Mesendoderm (in vitro differentiated cells): ENCODE results near the gene PLAA.

ENCODE experiments used
- DNase-seq: peaks from one replicate; pipeline ENCODE4 v3.0.0; 2013
- H2AK5ac ChIP-seq: 2 replicates; pipeline ENCODE4 v1.6.1; 2013; ENCODE audit warnings: low read length, inconsistent platforms
- H2BK120ac ChIP-seq: 2 replicates; pipeline ENCODE4 v1.6.1; 2013; ENCODE audit warnings: low read depth, mild to moderate bottlenecking, low read length, moderate library complexity, mixed read lengths
- H2BK15ac ChIP-seq: replicated peaks from 2 replicates; pipeline ENCODE4 v1.6.1; 2013; ENCODE audit warnings: low read depth, mild to moderate bottlenecking, moderate library complexity
- H2BK5ac ChIP-seq: 2 replicates; pipeline ENCODE4 v1.6.1; 2013; ENCODE audit warnings: low read length, inconsistent platforms
- H3K18ac ChIP-seq: 2 replicates; pipeline ENCODE4 v1.6.1; 2013; ENCODE audit warnings: mild to moderate bottlenecking, low read length, mixed read lengths
- H3K23ac ChIP-seq: one replicate; pipeline ENCODE4 v1.6.1; 2013; ENCODE audit warnings: low read length
- H3K27ac ChIP-seq: 2 replicates; pipeline ENCODE4 v1.5.1; 2013; ENCODE audit warnings: low read depth, mild to moderate bottlenecking, inconsistent platforms, low read length, moderate library complexity
- H3K27me3 ChIP-seq: 2 replicates; pipeline ENCODE4 v1.6.1; 2013; ENCODE audit warnings: low read length, control low read depth, mild to moderate bottlenecking, inconsistent platforms; ENCODE audit not compliant: insufficient read depth, poor library complexity
- H3K36me3 ChIP-seq: 2 replicates; pipeline ENCODE4 v1.6.1; 2013; ENCODE audit warnings: low read length, inconsistent platforms; ENCODE audit not compliant: control insufficient read depth, insufficient read depth
- H3K4ac ChIP-seq: one replicate; pipeline ENCODE4 v1.6.1; 2013; ENCODE audit warnings: low read depth, mild to moderate bottlenecking, low read length, moderate library complexity
- H3K4me1 ChIP-seq: 2 replicates; pipeline ENCODE4 v1.6.1; 2013; ENCODE audit warnings: low read depth, low read length, inconsistent platforms; ENCODE audit not compliant: control insufficient read depth
- H3K4me2 ChIP-seq: 2 replicates; pipeline ENCODE4 v1.6.1; 2013; ENCODE audit warnings: low read length
- H3K4me3 ChIP-seq: 2 replicates; pipeline ENCODE4 v1.5.1; 2013; ENCODE audit warnings: mild to moderate bottlenecking, low read length
- H3K56ac ChIP-seq: one replicate; pipeline ENCODE4 v1.6.1; 2013; ENCODE audit warnings: low read length
- H3K79me1 ChIP-seq: 2 replicates; pipeline ENCODE4 v1.6.1; 2013; ENCODE audit warnings: low read length, inconsistent platforms
- H3K79me2 ChIP-seq: 2 replicates; pipeline ENCODE4 v1.6.1; 2013; ENCODE audit warnings: mild to moderate bottlenecking, low read length; ENCODE audit not compliant: control insufficient read depth, insufficient read depth
- H3K9ac ChIP-seq: 2 replicates; pipeline ENCODE4 v1.6.1; 2013; ENCODE audit warnings: low read length, inconsistent platforms
- H4K5ac ChIP-seq: one replicate; pipeline ENCODE4 v1.6.1; 2013; ENCODE audit warnings: low read length
- H4K8ac ChIP-seq: one replicate; pipeline ENCODE4 v1.6.1; 2013; ENCODE audit warnings: low read depth, mild to moderate bottlenecking, control low read depth, low read length, moderate library complexity
- WGBS: extraction: QIAGEN DNeasy Blood & Tissue Kit; methylation state at CpG from one replicate; pipeline ENCODE4 v1.1.7; 2013; ENCODE audit warnings: low lambda C conversion rate, missing lambda C conversion rate; ENCODE audit not compliant: insufficient coverage; ENCODE audit errors: extremely low coverage; 5-methylcytosine and 5-hydroxymethylcytosine counted together

Gene PLAA

GRCh38 chr9:26925609-26926008 is 21.4 kb downstream of the PLAA start:
- no peak overlapping the region for H4K5ac ChIP-seq
- no peak overlapping the region for H3K4ac ChIP-seq
- H3K27me3 ChIP-seq, result no peaks in the 10 kb centered on the region
- H3K23ac ChIP-seq, result no peak overlapping the region
- no peaks in the 10 kb centered on the region for H3K79me2 ChIP-seq
- no peak overlapping the region for H3K4me2 ChIP-seq
- no peak overlapping the region for H2BK15ac ChIP-seq
- no peak overlapping the region for H3K18ac ChIP-seq
- H4K8ac ChIP-seq, result no peak overlapping the region
- no peak overlapping the region for H3K27ac ChIP-seq
- H2AK5ac ChIP-seq, result no peak overlapping the region
- no peak overlapping the region for H2BK5ac ChIP-seq
- DNase-seq, result no peak
- H3K9ac ChIP-seq, result no peak overlapping the region
- H3K56ac ChIP-seq, result no peak overlapping the region
- no peaks in the 10 kb centered on the region for H3K36me3 ChIP-seq
- WGBS, result no CpG with 5 or more reads among the region's 4 CpGs
- peaks cover 2% of the 10 kb centered on the region for H3K79me1 ChIP-seq
- H3K4me1 ChIP-seq, result no peaks in the 10 kb centered on the region
- H3K4me3 ChIP-seq, result no peak overlapping the region
- H2BK120ac ChIP-seq, result no peak overlapping the region

- H2BK15ac ChIP-seq, result no peak overlapping the region
- H3K18ac ChIP-seq, result no peak overlapping the region
- no peaks in the 10 kb centered on the region for H3K79me1 ChIP-seq
- DNase-seq, result no peak
- H3K56ac ChIP-seq, result no peak overlapping the region
- H2BK120ac ChIP-seq, result no peak overlapping the region
- no CpG with 5 or more reads among the region's 1 CpG for WGBS
- no peak overlapping the region for H4K8ac ChIP-seq
- H3K4me3 ChIP-seq, result no peak overlapping the region
- H3K4me2 ChIP-seq, result no peak overlapping the region
- H3K23ac ChIP-seq, result no peak overlapping the region
- H3K36me3 ChIP-seq, result peaks cover 3% of the 10 kb centered on the region
- H3K4me1 ChIP-seq, result no peaks in the 10 kb centered on the region
- no peak overlapping the region for H3K9ac ChIP-seq
- H3K27me3 ChIP-seq, result no peaks in the 10 kb centered on the region
- H3K79me2 ChIP-seq, result no peaks in the 10 kb centered on the region
- H3K4ac ChIP-seq, result no peak overlapping the region
- no peak overlapping the region for H3K27ac ChIP-seq
- no peak overlapping the region for H4K5ac ChIP-seq
- no peak overlapping the region for H2AK5ac ChIP-seq
- H2BK5ac ChIP-seq, result no peak overlapping the region
Observed at GRCh38 chr9:26919698-26920097, 27.3 kb downstream of the PLAA start.

- no peak overlapping the region for H4K5ac ChIP-seq
- H3K27ac ChIP-seq, result no peak overlapping the region
- H3K27me3 ChIP-seq, result no peaks in the 10 kb centered on the region
- no CpG with 5 or more reads among the region's 2 CpGs for WGBS
- H3K9ac ChIP-seq, result no peak overlapping the region
- H3K4me3 ChIP-seq, result no peak overlapping the region
- H3K23ac ChIP-seq, result no peak overlapping the region
- no peak overlapping the region for H2BK120ac ChIP-seq
- H2BK15ac ChIP-seq, result no peak overlapping the region
- H3K79me1 ChIP-seq, result no peaks in the 10 kb centered on the region
- H4K8ac ChIP-seq, result no peak overlapping the region
- H3K56ac ChIP-seq, result no peak overlapping the region
- no peaks in the 10 kb centered on the region for H3K79me2 ChIP-seq
- H3K4me1 ChIP-seq, result no peaks in the 10 kb centered on the region
- no peak for DNase-seq
- H3K18ac ChIP-seq, result no peak overlapping the region
- H2AK5ac ChIP-seq, result no peak overlapping the region
- H3K36me3 ChIP-seq, result peaks cover 2% of the 10 kb centered on the region
- H2BK5ac ChIP-seq, result no peak overlapping the region
- no peak overlapping the region for H3K4me2 ChIP-seq
- H3K4ac ChIP-seq, result no peak overlapping the region
Observed at GRCh38 chr9:26913138-26913668, 33.8 kb downstream of the PLAA start.

- DNase-seq, result no peak
- Histone ChIP-seq H3K27me3 (no peaks in the 10 kb centered on the region), H2BK15ac (no peak overlapping the region), H4K8ac (no peak overlapping the region), H3K4me2 (no peak overlapping the region), H3K79me1 (no peaks in the 10 kb centered on the region), H3K9ac (no peak overlapping the region), H3K23ac (no peak overlapping the region), H3K27ac (no peak overlapping the region), H3K79me2 (no peaks in the 10 kb centered on the region), H3K4me3 (no peak overlapping the region), H3K36me3 (peaks cover 2% of the 10 kb centered on the region), H4K5ac (no peak overlapping the region), H3K4ac (no peak overlapping the region), H3K4me1 (no peaks in the 10 kb centered on the region), H2BK120ac (no peak overlapping the region), H3K18ac (no peak overlapping the region), H3K56ac (no peak overlapping the region), H2AK5ac (no peak overlapping the region), H2BK5ac (no peak overlapping the region)
- WGBS, result no CpG with 5 or more reads among the region's 1 CpG
Observed at GRCh38 chr9:26904671-26905070, 42.4 kb downstream of the PLAA start.

DNA sequence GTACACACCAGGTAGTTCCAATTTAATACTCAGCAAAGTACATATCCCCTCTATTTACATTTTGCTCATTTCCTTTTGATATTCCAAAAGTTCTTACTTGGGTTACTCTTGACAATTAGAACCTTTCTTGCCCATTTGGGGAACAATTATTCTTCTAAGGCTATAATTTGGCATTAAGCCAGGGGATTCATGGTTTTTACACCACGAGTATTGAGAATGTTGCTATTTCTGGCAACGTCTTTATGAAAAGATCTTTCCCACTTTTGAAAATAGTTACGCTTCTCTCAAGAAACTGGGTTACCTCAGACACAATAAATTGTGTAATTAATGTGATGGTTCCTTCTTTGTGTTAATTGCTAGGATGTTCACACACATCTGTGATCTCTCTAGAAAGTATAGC is 43.0 kb downstream of the PLAA start:
- H3K18ac ChIP-seq, result no peak overlapping the region
- no peaks in the 10 kb centered on the region for H3K79me1 ChIP-seq
- H3K9ac ChIP-seq, result no peak overlapping the region
- H3K4me2 ChIP-seq, result no peak overlapping the region
- H3K36me3 ChIP-seq, result peaks cover 2% of the 10 kb centered on the region
- H3K4me1 ChIP-seq, result no peaks in the 10 kb centered on the region
- no peak overlapping the region for H4K8ac ChIP-seq
- no CpG with 5 or more reads among the region's 3 CpGs for WGBS
- no peak overlapping the region for H2BK5ac ChIP-seq
- H4K5ac ChIP-seq, result no peak overlapping the region
- no peak overlapping the region for H3K56ac ChIP-seq
- H2BK15ac ChIP-seq, result no peak overlapping the region
- no peak overlapping the region for H3K27ac ChIP-seq
- no peak overlapping the region for H3K23ac ChIP-seq
- H2AK5ac ChIP-seq, result no peak overlapping the region
- no peaks in the 10 kb centered on the region for H3K27me3 ChIP-seq
- no peaks in the 10 kb centered on the region for H3K79me2 ChIP-seq
- H2BK120ac ChIP-seq, result no peak overlapping the region
- H3K4ac ChIP-seq, result no peak overlapping the region
- no peak overlapping the region for H3K4me3 ChIP-seq
- DNase-seq, result no peak

- Histone ChIP-seq H3K56ac (peak overlapping the region; percentile 63), H3K36me3 (no peaks in the 10 kb centered on the region), H4K8ac (peak overlapping the region; percentile 77), H3K27me3 (no peaks in the 10 kb centered on the region), H3K4me2 (peak overlapping the region; percentile 23), H3K4me1 (peaks cover 1% of the 10 kb centered on the region), H3K79me1 (no peaks in the 10 kb centered on the region), H2BK15ac (no peak overlapping the region), H3K23ac (no peak overlapping the region), H2BK120ac (no peak overlapping the region), H3K18ac (peak overlapping the region; percentile 68), H2AK5ac (no peak overlapping the region), H3K9ac (peak overlapping the region; percentile 39), H3K4ac (peak overlapping the region; percentile 29), H3K4me3 (no peak overlapping the region), H3K27ac (no peak overlapping the region), H2BK5ac (no peak overlapping the region), H3K79me2 (peaks cover 20% of the 10 kb centered on the region), H4K5ac (peak overlapping the region; percentile 89)
- no CpG with 5 or more reads among the region's 7 CpGs for WGBS
- peak; percentile 46 for DNase-seq
Observed at GRCh38 chr9:26893030-26893676, 53.9 kb downstream of the PLAA start.
